ENCODE data around the gene STX16. TPM values are rescaled to one million over a fixed set of nuclear protein-coding genes. Genes with fewer than 3 reads are reported as not detected.
A peak's percentile ranks its signal among the peaks of the same experiment; 100 is the strongest.

The STX16 gene
- total and polyA plus RNA-seq, 2 of the 13 experiments (the other 11 are each of a cell fraction or from before 2014, with no cell fraction given), result 28.0 to 72.7 TPM

- TF ChIP-seq ZBTB39 (CRISPR knock-in tag; IDR thresholded peaks at IDR 0.05), result peak; percentile 93; the same call in 1 of the 2 replicates
- peak; percentile 100 for TF ChIP-seq ZNF280B (CRISPR knock-in tag; IDR thresholded peaks at IDR 0.05; ENCODE audit: borderline replicate concordance)
- TF ChIP-seq HOXA7 (CRISPR knock-in tag; IDR thresholded peaks at IDR 0.05), result peak; percentile 97
- peak; percentile 98 for TF ChIP-seq ZNF20 (CRISPR knock-in tag; IDR thresholded peaks at IDR 0.05)
- peak; percentile 100 for TF ChIP-seq SMAD3 (CRISPR knock-in tag; IDR thresholded peaks at IDR 0.05)
- peak; percentile 98 for TF ChIP-seq ZNF354B (CRISPR knock-in tag; IDR thresholded peaks at IDR 0.05)
- TF ChIP-seq BHLHE40 (IDR thresholded peaks at IDR 0.05; ENCODE audit: low read length), result peak; percentile 93
- TF ChIP-seq ZIK1 (CRISPR knock-in tag; IDR thresholded peaks at IDR 0.05; ENCODE audit: borderline replicate concordance, low read depth), result peak; percentile 100
- TF ChIP-seq NFE2 (CRISPR knock-in tag; IDR thresholded peaks at IDR 0.05), result peak; percentile 42; the same call in 1 of the 2 replicates
- peak; percentile 98 for TF ChIP-seq MAX (IDR thresholded peaks at IDR 0.05)
- peak; percentile 99 for TF ChIP-seq BCL3 (CRISPR knock-in tag; IDR thresholded peaks at IDR 0.05)
- TF ChIP-seq MTA1 (CRISPR knock-in tag; IDR thresholded peaks at IDR 0.05; ENCODE audit: borderline replicate concordance), result peak; percentile 99
- peak; percentile 90 for TF ChIP-seq ARID3A (IDR thresholded peaks at IDR 0.05; ENCODE audit: low read depth, low read length)
- peak; percentile 98 for TF ChIP-seq ZFP91 (CRISPR knock-in tag; IDR thresholded peaks at IDR 0.05; ENCODE audit: borderline replicate concordance)
- peak; percentile 98 for TF ChIP-seq ZNF574 (CRISPR knock-in tag; IDR thresholded peaks at IDR 0.05)
- TF ChIP-seq BORCS8-MEF2B (CRISPR knock-in tag; IDR thresholded peaks at IDR 0.05), result peak; percentile 99
These were observed at the start of gene STX16 (continued) for GRCh38 chr20:58650776-58651558.
